Erythroblast (primary cell): ENCODE data around the gene GNA12.

Source experiments
- DNase-seq, 2 experiments: peaks; one replicate each; lab custom pipeline; 2025; lab: John Stamatoyannopoulos, UW
- GATA1 ChIP-seq: IDR thresholded peaks from 2 replicates; pipeline ENCODE4 v1.6.1; 2011; ENCODE audit warnings: low read depth, mild to moderate bottlenecking, control low read depth, low read length, moderate library complexity
- POLR2A ChIP-seq: IDR thresholded peaks from 2 replicates; pipeline ENCODE4 v1.6.1; 2011; ENCODE audit warnings: mild to moderate bottlenecking, low read length

Gene GNA12

GRCh38 chr7:2844153-2845033 is at the start of gene GNA12:
Gene GNA12 (minus strand): TSS chr7:2844308. CDS start chr7:2844161, 147 bp downstream.
- DNase-seq, result peak; percentile 97 to 98
- TF ChIP-seq GATA1 (no peak), POLR2A (peak; percentile 61)

GRCh38 chr7:2893411-2893861 is 49.3 kb upstream of the GNA12 start:
- TF ChIP-seq GATA1 (no peak), POLR2A (no peak)
- no peak for DNase-seq

GRCh38 chr7:2892549-2892948 is 48.4 kb upstream of the GNA12 start:
- DNase-seq, result no peak
- no peak for TF ChIP-seq GATA1

GRCh38 chr7:2887816-2888215 is 43.7 kb upstream of the GNA12 start:
- TF ChIP-seq GATA1 (no peak), POLR2A (no peak)
- DNase-seq, result no peak

GRCh38 chr7:2886900-2887299 is 42.8 kb upstream of the GNA12 start:
- TF ChIP-seq POLR2A, result no peak
- TF ChIP-seq GATA1, result no peak
- DNase-seq, result peak; percentile 67 to 74

GRCh38 chr7:2886391-2886790 is 42.3 kb upstream of the GNA12 start:
- DNase-seq, result no peak
- no peak for TF ChIP-seq GATA1
- TF ChIP-seq POLR2A, result no peak

- DNase-seq, result no peak
- TF ChIP-seq GATA1 (no peak), POLR2A (no peak)
Observed at GRCh38 chr7:2884161-2884560, 40.1 kb upstream of the GNA12 start.

GRCh38 chr7:2883101-2883500 is 39.0 kb upstream of the GNA12 start:
- TF ChIP-seq POLR2A (no peak), GATA1 (no peak)
- DNase-seq, result no peak

GRCh38 chr7:2882111-2882510 is 38.0 kb upstream of the GNA12 start:
- no peak for DNase-seq
- no peak for TF ChIP-seq GATA1
- TF ChIP-seq POLR2A, result no peak

GRCh38 chr7:2880874-2881533 is 36.9 kb upstream of the GNA12 start:
- TF ChIP-seq POLR2A (no peak), GATA1 (no peak)
- DNase-seq, result no peak

GRCh38 chr7:2880051-2880450 is 35.9 kb upstream of the GNA12 start:
- DNase-seq, result no peak
- TF ChIP-seq POLR2A, result no peak
- TF ChIP-seq GATA1, result no peak

GRCh38 chr7:2879354-2879753 is 35.2 kb upstream of the GNA12 start:
- no peak for DNase-seq
- TF ChIP-seq GATA1 (no peak), POLR2A (no peak)

GRCh38 chr7:2878306-2878705 is 34.2 kb upstream of the GNA12 start:
- TF ChIP-seq POLR2A, result no peak
- TF ChIP-seq GATA1, result no peak

GRCh38 chr7:2876031-2876731 is 32.1 kb upstream of the GNA12 start:
- TF ChIP-seq GATA1 (no peak), POLR2A (no peak)
- DNase-seq, result no peak

More at GRCh38 chr7:2878306-2878705, 34.2 kb upstream of the GNA12 start:
- no peak for DNase-seq
